Right atrium auricular region (tissue), 2 donors: ENCODE measurements around the gene ATP6V0A1. TPM values are rescaled to one million over a fixed set of nuclear protein-coding genes. Genes with fewer than 3 reads are reported as not detected.
A peak's percentile ranks its signal among the peaks of the same experiment; 100 is the strongest.

Experiments used
- DNase-seq: peaks from one replicate; pipeline ENCODE4 v3.0.0-alpha.2; 2019; ENCODE audit warnings: low spot score
- H3K27ac ChIP-seq, 2 donors: fragments of 200-600 bp; sonication (generic); 1 replicate in 1 of 2; 2 replicates in 1 of 2; pipeline ENCODE4 v1.5.1; 2016 to 2019
- H3K27me3 ChIP-seq, 2 donors: fragments of 200-600 bp; sonication (generic); one replicate each; pipeline versions ENCODE4 v1.5.1 to v1.6.0; 2017 to 2019
- H3K36me3 ChIP-seq: fragments of 200-600 bp; sonication (generic); one replicate; pipeline ENCODE4 v1.5.1; 2016
- H3K4me1 ChIP-seq, 2 donors: fragments of 200-600 bp; sonication (generic); one replicate each; pipeline versions ENCODE4 v1.5.1 to v1.6.0; 2017 to 2019
- H3K4me3 ChIP-seq, 2 donors: fragments of 200-600 bp; sonication (generic); 1 replicate in 1 of 2; 2 replicates in 1 of 2; pipeline ENCODE4 v1.5.1; 2017 to 2019; ENCODE audit warnings: mild to moderate bottlenecking in 1 of 2, moderate library complexity in 1 of 2
- H3K9me3 ChIP-seq, 2 donors: fragments of 200-600 bp; sonication (generic); one replicate each; pipeline ENCODE4 v1.5.1; 2019
- CTCF ChIP-seq, 2 donors: fragments of 200-600 bp; sonication (generic); IDR thresholded peaks; one replicate each; pipeline ENCODE4 v1.5.1; 2019; ENCODE audit warnings: antibody characterized with exemption in 2 of 2
- total RNA-seq, 2 donors: library from RNA; depleted of rRNA; stranded (reverse); fragments of >200 nt; gene quantifications; one replicate each; pipeline ENCODE4 v1.1.0, GENCODE V29; 2016

The ATP6V0A1 gene
- 10 to 100 TPM; 38.9 to 67.5 TPM for total RNA-seq

- Histone ChIP-seq H3K27me3 (no peaks in the 10 kb centered on the region), H3K36me3 (no peaks in the 10 kb centered on the region), H3K4me3 (peak within 1 kb of the TSS; percentile 69 to 76), H3K9me3 (no peaks in the 10 kb centered on the region), H3K27ac (peak within 1 kb of the TSS; percentile 97 to 98), H3K4me1 (peaks cover 0 to 34% of the 10 kb centered on the region in 2 donors)
- no peak for TF ChIP-seq CTCF (IDR thresholded peaks at IDR 0.05)
- peak; percentile 97 for DNase-seq
Measured at GRCh38 chr17:42458497-42459255, at the start of gene ATP6V0A1. Gene ATP6V0A1 (plus strand): TSS chr17:42458878. CDS start chr17:42460895, 2,017 bp downstream.

GRCh38 chr17:42409523-42410318, 49.0 kb upstream of the ATP6V0A1 start:
- Histone ChIP-seq H3K4me1 (peaks cover 0 to 92% of the 10 kb centered on the region in 2 donors), H3K4me3 (no peak overlapping the region), H3K27me3 (no peaks in the 10 kb centered on the region)

GRCh38 chr17:42410319-42410685, 48.4 kb upstream of the ATP6V0A1 start:
- peak overlapping the region; percentile 77 to 90 for H3K27ac ChIP-seq
- H3K36me3 ChIP-seq, result peaks cover 8% of the 10 kb centered on the region
- H3K4me1 ChIP-seq, result peaks cover 3 to 92% of the 10 kb centered on the region in 2 donors
- no peaks in the 10 kb centered on the region for H3K9me3 ChIP-seq
- H3K27me3 ChIP-seq, result no peaks in the 10 kb centered on the region
- no peak for TF ChIP-seq CTCF (IDR thresholded peaks at IDR 0.05)
- DNase-seq, result no peak
- H3K4me3 ChIP-seq, result no peak overlapping the region

More at GRCh38 chr17:42409523-42410318, 49.0 kb upstream of the ATP6V0A1 start:
- H3K27ac ChIP-seq, result peak overlapping the region; percentile 77 to 90
- no peak for TF ChIP-seq CTCF (IDR thresholded peaks at IDR 0.05)
- peaks cover 13% of the 10 kb centered on the region for H3K36me3 ChIP-seq
- H3K9me3 ChIP-seq, result no peaks in the 10 kb centered on the region
- DNase-seq, result peak; percentile 92

- no peak for TF ChIP-seq CTCF (IDR thresholded peaks at IDR 0.05)
- Histone ChIP-seq H3K36me3 (peaks cover 7% of the 10 kb centered on the region), H3K27me3 (no peaks in the 10 kb centered on the region), H3K4me3 (no peak overlapping the region), H3K4me1 (peaks cover 3 to 93% of the 10 kb centered on the region in 2 donors), H3K9me3 (no peaks in the 10 kb centered on the region), H3K27ac (peak overlapping the region; percentile 77 to 90)
- DNase-seq, result no peak
Measured at GRCh38 chr17:42411361-42411760, 47.3 kb upstream of the ATP6V0A1 start.

- Histone ChIP-seq H3K9me3 (no peaks in the 10 kb centered on the region), H3K27ac (peak overlapping the region; percentile 77 to 90), H3K27me3 (no peaks in the 10 kb centered on the region), H3K4me1 (peaks cover 3 to 93% of the 10 kb centered on the region in 2 donors), H3K4me3 (no peak overlapping the region), H3K36me3 (peaks cover 7% of the 10 kb centered on the region)
- TF ChIP-seq CTCF (IDR thresholded peaks at IDR 0.05), result no peak
- DNase-seq, result no peak
Measured at GRCh38 chr17:42411905-42412679, 46.6 kb upstream of the ATP6V0A1 start.
